ENCODE data around the gene KRTAP12-2.
A peak's percentile ranks its signal among the peaks of the same experiment; 100 is the strongest.
"Not testable (repeated sequence)": the region's sequence is repeated elsewhere in the genome, so short reads cannot be mapped to it uniquely, and the experiment has no call there.

KRTAP12-2 gene

GRCh38 chr21:44627181-44627822, 39.4 kb downstream of the KRTAP12-2 start:
- DNase-seq (ENCODE audit: low read depth in 2 of 2) = not testable (repeated sequence)

- no peak for DNase-seq (ENCODE audit: low read depth in 2 of 2)
These were observed 40.0 kb downstream of the KRTAP12-2 start, which contains the start of gene KRTAP10-9 for GRCh38 chr21:44626673-44627143. TSS of gene KRTAP10-9 (plus strand) at chr21:44627093. CDS start at chr21:44627172, 79 bp downstream.

- no peak for DNase-seq (ENCODE audit: low read depth in 2 of 2)
These were observed 40.5 kb downstream of the KRTAP12-2 start for GRCh38 chr21:44626262-44626661.

- no peak for DNase-seq (ENCODE audit: low read depth in 2 of 2)
These were observed 41.0 kb downstream of the KRTAP12-2 start for GRCh38 chr21:44625756-44626155.

GRCh38 chr21:44623575-44623974, 43.2 kb downstream of the KRTAP12-2 start:
- no peak for DNase-seq (ENCODE audit: low read depth in 2 of 2)

GRCh38 chr21:44619886-44620285, 46.8 kb downstream of the KRTAP12-2 start:
- no peak for DNase-seq (ENCODE audit: low read depth in 2 of 2)

- peak in 1 of 2 donors; percentile 29 for DNase-seq (ENCODE audit: low read depth in 2 of 2)
These were observed 47.8 kb downstream of the KRTAP12-2 start for GRCh38 chr21:44618909-44619308.

GRCh38 chr21:44618504-44618903, 48.2 kb downstream of the KRTAP12-2 start:
- no peak for DNase-seq (ENCODE audit: low read depth in 2 of 2)

GRCh38 chr21:44617071-44617501, 49.6 kb downstream of the KRTAP12-2 start:
- DNase-seq (ENCODE audit: low read depth in 2 of 2) = no peak

GRCh38 chr21:44616591-44616926, 50.2 kb downstream of the KRTAP12-2 start:
- DNase-seq (ENCODE audit: low read depth in 2 of 2) = no peak
